ENCODE measurements around the gene USP21.

Gene USP21

DNA sequence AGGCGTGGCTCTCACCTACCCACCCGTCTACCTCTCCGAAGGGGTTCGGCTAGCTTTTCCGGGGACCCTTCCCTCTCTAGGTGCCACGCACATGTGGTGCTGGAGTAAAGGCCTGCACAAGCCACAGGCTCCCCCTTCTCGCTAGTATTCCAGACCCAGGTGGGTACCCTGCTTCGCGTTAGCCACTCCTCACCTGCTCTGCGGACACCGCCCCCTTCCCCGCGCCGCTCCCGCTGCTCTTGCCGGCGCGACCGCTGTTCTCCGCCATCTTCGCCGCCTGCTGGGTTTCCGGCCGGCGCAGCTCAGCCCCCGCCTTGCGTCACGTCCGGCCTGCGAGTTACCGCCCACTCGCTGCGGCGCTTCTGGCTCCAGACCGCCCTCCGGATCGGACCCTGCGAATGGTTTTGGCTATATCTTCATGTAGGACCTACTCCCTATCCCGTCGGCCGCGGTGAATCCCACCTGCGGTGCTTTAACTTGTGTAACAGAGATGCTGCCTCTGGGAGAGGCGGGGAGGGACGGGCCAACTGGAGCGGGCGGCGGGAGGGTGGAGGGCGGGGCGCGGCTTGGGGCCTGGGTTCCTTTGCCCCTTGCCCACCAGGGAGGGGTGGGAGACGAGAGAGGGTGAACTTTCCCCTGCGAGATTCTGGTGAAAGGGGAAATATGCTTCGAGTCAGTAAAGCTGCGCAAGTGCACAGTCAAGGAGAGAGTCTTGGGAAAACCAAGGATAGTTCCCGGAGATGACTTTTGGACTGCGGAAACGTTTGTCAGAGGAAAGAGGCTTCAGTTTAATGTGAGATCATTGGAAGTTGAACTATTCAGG lies 41.3 kb upstream of the USP21 start, which contains the start of the genes NIT1 and PFDN2:
Gene NIT1 (plus strand): TSS at position 347 of the 823 bp plus-strand sequence. CDS start 72 bp downstream, at position 419.
Gene PFDN2 (minus strand): TSS at position 279 of the 823 bp plus-strand sequence. CDS start 11 bp downstream, at position 268.
- Histone ChIP-seq H3K36me3 (peaks cover 27 to 72% (median 62%) of the 10 kb centered on the region in 11 experiments), H4K20me1 (peaks cover 34 to 54% (median 44%) of the 10 kb centered on the region in 11 experiments; a peak in 21 of 22 replicates), H3K27ac (peak within 1 kb of the TSS; percentile 79 to 93 (median 88))

DNA sequence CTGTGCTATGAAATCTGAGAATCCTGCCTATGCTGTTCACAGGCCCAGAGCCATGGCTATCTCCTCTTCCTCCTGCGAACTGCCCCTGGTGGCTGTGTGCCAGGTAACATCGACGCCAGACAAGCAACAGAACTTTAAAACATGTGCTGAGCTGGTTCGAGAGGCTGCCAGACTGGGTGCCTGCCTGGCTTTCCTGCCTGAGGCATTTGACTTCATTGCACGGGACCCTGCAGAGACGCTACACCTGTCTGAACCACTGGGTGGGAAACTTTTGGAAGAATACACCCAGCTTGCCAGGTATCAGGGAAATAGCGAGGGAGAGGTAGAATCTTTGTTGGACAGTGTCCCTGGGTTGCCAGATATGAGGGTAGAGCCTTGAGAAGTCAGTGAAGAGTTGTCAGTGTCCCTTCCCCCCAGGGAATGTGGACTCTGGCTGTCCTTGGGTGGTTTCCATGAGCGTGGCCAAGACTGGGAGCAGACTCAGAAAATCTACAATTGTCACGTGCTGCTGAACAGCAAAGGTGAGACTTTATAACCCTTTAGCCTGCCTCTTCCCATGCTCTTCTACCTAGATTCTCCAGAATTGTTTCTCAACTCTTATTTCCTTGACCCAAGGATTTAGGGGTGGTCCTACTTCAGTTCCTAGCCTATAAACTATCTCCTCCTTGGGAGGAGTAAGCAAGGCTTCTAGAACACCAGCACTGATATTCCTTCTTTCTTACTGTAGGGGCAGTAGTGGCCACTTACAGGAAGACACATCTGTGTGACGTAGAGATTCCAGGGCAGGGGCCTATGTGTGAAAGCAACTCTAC lies 40.0 kb upstream of the USP21 start:
- H3K36me3 ChIP-seq, result peaks cover 39 to 72% (median 65%) of the 10 kb centered on the region in 11 experiments
- peak overlapping the region; percentile 84 to 100 (median 98); a peak in 19 of 20 replicates for H3K4me3 ChIP-seq
- no peak for TF ChIP-seq Cebpa-rat (IDR thresholded peaks at IDR 0.05)
- H3K9me3 ChIP-seq (replicated peaks in 1 of 11), result no peaks in the 10 kb centered on the region
- peak overlapping the region; percentile 81 to 98 (median 93) for H3K4me2 ChIP-seq
- peaks cover 47 to 85% (median 70%) of the 10 kb centered on the region in 10 experiments for H3K4me1 ChIP-seq
- H3K27ac ChIP-seq, result peak overlapping the region; percentile 79 to 93 (median 88); a peak in 19 of 22 replicates
- peak overlapping the region; percentile 85 to 95 (median 91) for H3K9ac ChIP-seq
- H4K20me1 ChIP-seq, result peaks cover 20 to 50% (median 35%) of the 10 kb centered on the region in 11 experiments; a peak in 21 of 22 replicates
- H3K27me3 ChIP-seq, result no peaks in the 10 kb centered on the region

More for the DNA sequence above, 41.3 kb upstream of the USP21 start, which contains the start of the genes NIT1 and PFDN2:
- Histone ChIP-seq H3K4me3 (peak within 1 kb of the TSS; percentile 84 to 100 (median 98)), H3K27me3 (no peaks in the 10 kb centered on the region), H3K9ac (peak within 1 kb of the TSS; percentile 85 to 95 (median 91)), H3K4me1 (peaks cover 50 to 88% (median 82%) of the 10 kb centered on the region in 10 experiments), H3K4me2 (peak within 1 kb of the TSS; percentile 81 to 99 (median 93)), H3K9me3 (replicated peaks in 1 of 11) (no peaks in the 10 kb centered on the region)
- TF ChIP-seq Cebpa-rat (IDR thresholded peaks at IDR 0.05), result 0 out of 22 replicates have a peak, but pooled peaks of 1 of the 11 experiments have one; percentile 13

DNA sequence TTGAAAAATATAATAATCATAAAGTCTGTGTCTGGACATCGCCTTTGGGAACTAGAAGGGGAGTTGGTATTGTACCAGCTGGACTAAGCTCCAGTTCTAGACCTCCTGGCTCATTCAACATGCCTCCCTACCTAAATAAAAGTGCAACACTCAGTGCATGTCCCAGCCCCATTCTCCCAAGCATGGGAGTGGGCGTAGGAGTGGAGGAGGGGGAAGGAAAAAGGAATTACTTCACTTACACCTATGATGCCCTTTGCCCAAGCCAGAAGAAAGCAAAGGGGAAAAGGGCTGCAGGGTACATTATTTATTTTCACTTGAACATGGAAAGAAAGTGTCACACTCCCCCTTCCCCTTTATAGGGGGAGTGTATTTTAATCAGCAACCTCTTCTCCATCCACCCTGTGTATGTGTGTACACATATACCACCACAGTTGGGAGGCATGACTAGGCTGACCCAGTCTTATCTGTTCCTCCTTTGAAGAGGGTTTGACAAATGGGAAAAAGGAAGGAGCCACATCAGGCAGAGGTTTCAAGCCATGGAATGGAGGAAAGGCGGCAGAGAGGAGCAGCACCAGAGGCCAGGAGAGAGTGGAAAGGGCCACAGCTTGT lies 38.2 kb upstream of the USP21 start:
- Histone ChIP-seq H3K4me3 (no peak overlapping the region), H3K9me3 (replicated peaks in 1 of 11) (no peaks in the 10 kb centered on the region), H3K36me3 (peaks cover 58 to 72% (median 65%) of the 10 kb centered on the region in 11 experiments), H3K27ac (peak overlapping the region in 7 of 11 experiments; percentile 20 to 65 (median 60); a peak in 15 of 22 replicates), H4K20me1 (peaks cover 2 to 50% (median 32%) of the 10 kb centered on the region in 11 experiments; a peak in 18 of 22 replicates), H3K27me3 (no peaks in the 10 kb centered on the region), H3K4me2 (peak overlapping the region in 7 of 11 experiments; percentile 18 to 98 (median 76); a peak in 13 of 22 replicates), H3K9ac (peak overlapping the region in 4 of 11 experiments; percentile 26 to 48 (median 38); a peak in 4 of 22 replicates), H3K4me1 (peaks cover 29 to 66% (median 52%) of the 10 kb centered on the region in 10 experiments)
- TF ChIP-seq Cebpa-rat (IDR thresholded peaks at IDR 0.05), result no peak

DNA sequence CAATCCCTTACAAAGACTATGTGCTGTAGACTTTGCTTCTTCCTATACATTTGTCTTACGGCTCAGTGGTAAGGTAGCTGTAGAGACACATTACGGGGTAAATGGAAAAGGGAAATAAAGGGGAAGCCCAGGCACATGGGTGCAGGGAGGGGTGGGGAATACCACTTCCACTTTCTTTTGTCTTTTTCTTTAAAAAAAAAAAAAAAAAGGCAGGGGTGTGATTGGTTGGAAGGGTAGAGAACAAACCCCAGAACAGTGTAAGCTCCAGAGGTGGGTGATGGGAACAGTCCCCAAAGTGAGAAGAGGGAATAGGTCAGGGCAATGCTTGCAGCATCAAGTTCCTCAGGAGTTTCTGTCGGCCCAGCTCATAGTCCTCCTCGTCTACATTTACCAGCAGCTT lies 37.5 kb upstream of the USP21 start:
- peak overlapping the region in 5 of 11 experiments; percentile 26 to 48 (median 42); a peak in 7 of 22 replicates for H3K9ac ChIP-seq
- H3K4me3 ChIP-seq, result no peak overlapping the region; a peak in 1 of 20 replicates
- peaks cover 0 to 52% (median 25%) of the 10 kb centered on the region in 11 experiments; a peak in 14 of 22 replicates for H4K20me1 ChIP-seq
- peak overlapping the region in 7 of 11 experiments; percentile 18 to 98 (median 76); a peak in 13 of 22 replicates for H3K4me2 ChIP-seq
- no peak for TF ChIP-seq Cebpa-rat (IDR thresholded peaks at IDR 0.05)
- H3K9me3 ChIP-seq (replicated peaks in 1 of 11), result no peaks in the 10 kb centered on the region
- peak overlapping the region in 7 of 11 experiments; percentile 20 to 65 (median 60); a peak in 13 of 22 replicates for H3K27ac ChIP-seq
- no peaks in the 10 kb centered on the region for H3K27me3 ChIP-seq
- peaks cover 22 to 63% (median 45%) of the 10 kb centered on the region in 10 experiments for H3K4me1 ChIP-seq
- H3K36me3 ChIP-seq, result peaks cover 64 to 72% (median 71%) of the 10 kb centered on the region in 11 experiments

DNA sequence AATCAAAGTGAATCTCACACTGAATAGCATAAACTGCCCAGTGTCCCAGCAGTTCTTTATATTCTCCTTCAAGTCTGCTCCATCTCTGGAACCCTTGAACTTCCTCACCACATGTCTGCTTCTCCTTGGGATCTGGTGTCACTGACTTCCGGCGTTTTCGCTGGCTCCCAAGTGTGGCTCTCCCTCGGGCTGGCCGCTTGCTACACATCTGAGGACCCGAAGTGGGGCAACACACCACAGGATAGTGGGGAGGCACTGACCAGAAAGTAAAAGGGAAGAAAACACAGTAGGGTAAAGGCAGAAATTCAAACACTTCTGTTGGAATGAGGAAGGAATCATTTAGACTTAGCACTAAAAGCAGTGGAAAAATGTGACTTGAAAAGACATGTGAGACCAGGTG lies 36.3 kb upstream of the USP21 start:
- Histone ChIP-seq H3K27ac (no peak overlapping the region), H4K20me1 (peaks cover 0 to 63% (median 33%) of the 10 kb centered on the region in 11 experiments; a peak in 14 of 22 replicates), H3K9ac (no peak overlapping the region), H3K36me3 (peaks cover 75 to 83% (median 82%) of the 10 kb centered on the region in 11 experiments), H3K4me2 (peak overlapping the region in 3 of 11 experiments; percentile 91 to 98 (median 98); a peak in 5 of 22 replicates), H3K27me3 (no peaks in the 10 kb centered on the region), H3K4me3 (no peak overlapping the region), H3K9me3 (replicated peaks in 1 of 11) (no peaks in the 10 kb centered on the region), H3K4me1 (peaks cover 25 to 71% (median 50%) of the 10 kb centered on the region in 10 experiments)
- no peak for TF ChIP-seq Cebpa-rat (IDR thresholded peaks at IDR 0.05)

DNA sequence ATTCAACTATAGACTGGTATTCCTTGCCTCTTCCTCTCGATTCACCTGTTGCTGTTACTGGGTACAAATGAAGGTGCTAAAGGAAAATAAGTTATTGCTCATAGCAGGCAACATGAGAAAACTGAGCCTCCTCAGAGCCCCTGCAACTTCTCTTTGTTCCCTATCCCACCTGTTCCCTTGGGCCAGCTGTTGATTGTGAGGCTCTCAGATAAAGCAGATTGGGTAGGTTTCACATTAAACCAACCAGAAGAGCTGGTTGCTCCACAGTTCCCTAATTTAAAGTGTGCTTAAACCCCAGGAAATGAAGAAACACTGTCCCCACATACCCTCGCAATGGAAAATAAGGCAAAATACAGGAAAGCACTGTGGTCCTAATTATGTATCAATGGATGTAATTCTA lies 31.7 kb upstream of the USP21 start:
- Histone ChIP-seq H3K4me3 (peak overlapping the region in 1 of 10 experiments; percentile 43; a peak in 2 of 20 replicates), H3K4me2 (peak overlapping the region in 10 of 11 experiments; percentile 0 to 97 (median 58); a peak in 17 of 22 replicates), H3K27ac (peak overlapping the region in 1 of 11 experiments; percentile 3; a peak in 1 of 22 replicates), H4K20me1 (peaks cover 0 to 83% (median 36%) of the 10 kb centered on the region in 11 experiments; a peak in 13 of 22 replicates), H3K27me3 (no peaks in the 10 kb centered on the region), H3K4me1 (peaks cover 42 to 66% (median 48%) of the 10 kb centered on the region in 10 experiments), H3K9ac (peak overlapping the region in 2 of 11 experiments; percentile 3 to 38; a peak in 2 of 22 replicates), H3K9me3 (replicated peaks in 1 of 11) (no peaks in the 10 kb centered on the region), H3K36me3 (peaks cover 71 to 82% (median 81%) of the 10 kb centered on the region in 11 experiments)
- no peak for TF ChIP-seq Cebpa-rat (IDR thresholded peaks at IDR 0.05)

DNA sequence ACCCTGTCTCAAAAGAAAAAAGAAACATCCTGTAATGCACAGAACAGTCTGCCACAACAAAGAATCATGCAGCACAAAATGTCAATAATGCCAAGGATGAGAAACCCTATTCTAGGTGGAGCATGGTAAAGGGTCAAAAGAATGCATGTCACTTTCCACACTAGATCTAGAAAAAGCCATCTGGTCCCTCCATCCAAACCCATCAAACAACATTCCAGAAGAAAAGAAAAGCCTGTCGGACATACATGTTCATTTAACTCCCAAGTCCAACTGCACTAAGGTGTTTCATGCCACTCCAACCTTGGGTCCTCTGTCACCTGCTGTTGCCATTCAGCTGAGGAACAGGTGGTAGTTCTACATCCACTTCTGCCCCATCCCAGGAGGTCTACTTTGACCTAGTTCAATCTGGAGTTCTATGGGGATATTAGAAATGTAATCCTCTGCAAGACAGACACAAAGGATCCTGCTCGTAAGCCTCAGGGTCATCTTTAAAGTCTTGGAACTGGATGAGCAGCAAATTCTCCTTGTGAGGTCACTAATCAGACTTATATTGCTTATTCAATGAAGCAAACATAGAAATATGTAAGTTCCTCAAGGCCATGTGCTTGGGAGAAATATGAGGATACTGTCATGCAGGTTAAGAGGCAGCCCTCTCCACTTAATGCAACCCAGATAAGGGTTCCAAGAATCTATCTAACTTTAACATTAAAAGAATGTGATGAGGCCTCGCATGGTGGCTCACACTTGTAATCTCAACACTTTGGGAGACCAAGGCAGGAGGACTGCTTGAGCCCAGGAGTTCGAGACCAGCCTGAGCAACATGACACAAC lies 30.5 kb upstream of the USP21 start:
- Histone ChIP-seq H3K9ac (no peak overlapping the region), H3K4me3 (no peak overlapping the region)
- TF ChIP-seq Cebpa-rat (IDR thresholded peaks at IDR 0.05), result no peak

More for the DNA sequence above, 30.5 kb upstream of the USP21 start:
- no peaks in the 10 kb centered on the region for H3K9me3 ChIP-seq (replicated peaks in 1 of 11)
- no peaks in the 10 kb centered on the region for H3K27me3 ChIP-seq
- H4K20me1 ChIP-seq, result peaks cover 0 to 73% (median 34%) of the 10 kb centered on the region in 11 experiments; a peak in 13 of 22 replicates
- peak overlapping the region in 9 of 11 experiments; percentile 0 to 97 (median 62); a peak in 13 of 22 replicates for H3K4me2 ChIP-seq
- peaks cover 60 to 71% (median 69%) of the 10 kb centered on the region in 11 experiments for H3K36me3 ChIP-seq
- H3K4me1 ChIP-seq, result peaks cover 48 to 59% (median 52%) of the 10 kb centered on the region in 10 experiments
- no peak overlapping the region; a peak in 1 of 22 replicates for H3K27ac ChIP-seq
